Tibial nerve (tissue), 4 donors: Measurements from ENCODE around the gene NFIA.

Experiments
- CTCF ChIP-seq, 5 experiments: fragments of 200-600 bp in 3 of 5; fragments of 450-650 bp in 2 of 5; sonication (generic) in 3 of 5; IDR thresholded peaks; one replicate each; pipeline ENCODE4 v1.5.1; 2016 to 2019; ENCODE audit warnings: antibody characterized with exemption in 5 of 5, mild to moderate bottlenecking in 3 of 5, moderate library complexity in 2 of 5
- EP300 ChIP-seq, 2 donors: sonication (generic); formaldehyde crosslinking; IDR thresholded peaks; one replicate each; pipeline ENCODE4 v1.6.1; 2017; ENCODE audit warnings: antibody characterized with exemption in 2 of 2, mild to moderate bottlenecking in 1 of 2
- POLR2A ChIP-seq, 2 donors: fragments of 450-650 bp; IDR thresholded peaks; one replicate each; pipeline ENCODE4 v1.6.1; 2017; ENCODE audit warnings: antibody characterized with exemption in 2 of 2, mild to moderate bottlenecking in 2 of 2, moderate library complexity in 2 of 2

- TF ChIP-seq CTCF (IDR thresholded peaks at IDR 0.05) (no peak), EP300 (IDR thresholded peaks at IDR 0.05) (no peak), POLR2A (IDR thresholded peaks at IDR 0.05) (no peak)
Measured at GRCh38 chr1:61299463-61299862, 217.1 kb downstream of the NFIA start.
